Measurements from ENCODE around the gene GIGYF2. TPM values are rescaled to one million over a fixed set of nuclear protein-coding genes. Genes with fewer than 3 reads are reported as not detected.

The GIGYF2 gene
- total RNA-seq, 1 experiment from 2014 or later, result 55.3 TPM

- H3K18ac ChIP-seq (ENCODE audit: insufficient read length, low read depth, low read length), result no peak overlapping the region
- H3K23ac ChIP-seq (ENCODE audit: insufficient read length, low read depth, low read length), result no peak overlapping the region
- H4K91ac ChIP-seq (ENCODE audit: insufficient read length, low read depth, low read length), result no peak overlapping the region
- H3K79me2 ChIP-seq (ENCODE audit: insufficient read depth, low read length), result peaks cover 6% of the 10 kb centered on the region; the same call in 1 of the 2 replicates
- Mint-ChIP-seq H3K36me3 (ENCODE audit: insufficient read depth in 1 of 3, low read depth in 3 of 3) (peaks cover 9 to 40% (median 32%) of the 10 kb centered on the region in 3 experiments; a peak in 6 of 7 replicates), H3K9me3 (no peaks in the 10 kb centered on the region; a peak in 1 of 5 replicates), H3K4me3 (no peak overlapping the region), H3K4me1 (peaks cover 5 to 8% of the 10 kb centered on the region in 2 experiments; a peak in 3 of 4 replicates), H3K27ac (no peak overlapping the region), H3K27me3 (ENCODE audit: low read depth) (no peaks in the 10 kb centered on the region)
- no peaks in the 10 kb centered on the region for H3K27me3 ChIP-seq (ENCODE audit: insufficient read depth, low read length)
- H3T11ph ChIP-seq (ENCODE audit: low read length), result no peak overlapping the region
- H4K8ac ChIP-seq (replicated peaks; ENCODE audit: insufficient read length, low read depth, low read length), result no peak overlapping the region
- no peak overlapping the region for H2BK15ac ChIP-seq (ENCODE audit: low read depth, low read length)
- H3K4me2 ChIP-seq (ENCODE audit: insufficient read depth, insufficient read length, low read length), result no peak overlapping the region
- H3K4me1 ChIP-seq (ENCODE audit: insufficient read depth, low read length), result no peaks in the 10 kb centered on the region
- H2AK5ac ChIP-seq (ENCODE audit: insufficient read length, low read length), result no peak overlapping the region
- no peak overlapping the region for H2BK120ac ChIP-seq (ENCODE audit: low read depth, low read length, poor library complexity, severe bottlenecking)
- no peak overlapping the region for H3K4ac ChIP-seq (ENCODE audit: low read depth, low read length)
- no peaks in the 10 kb centered on the region for H3K23me2 ChIP-seq (ENCODE audit: insufficient read length, low read depth, low read length, poor library complexity, severe bottlenecking)
- no peak overlapping the region for H3K9ac ChIP-seq (ENCODE audit: extremely low read depth, insufficient read length, low read length)
- TF ChIP-seq CTCF (conservative IDR thresholded peaks at IDR 0.05), result no peak
- DNase-seq, result no peak
- no peaks in the 10 kb centered on the region for H4K20me1 ChIP-seq (ENCODE audit: control insufficient read depth, insufficient read depth, insufficient read length)
- WGBS (ENCODE audit: extremely low coverage, insufficient read length, low lambda C conversion rate), result no CpG with 5 or more reads among the region's 1 CpG
- no peak overlapping the region for H2BK5ac ChIP-seq (ENCODE audit: insufficient read length, low read length)
- H3K14ac ChIP-seq (ENCODE audit: insufficient read depth, low read length), result no peak overlapping the region
- peaks cover 6% of the 10 kb centered on the region for H3K79me1 ChIP-seq (ENCODE audit: insufficient read depth, low read depth, low read length, poor library complexity, severe bottlenecking)
- no peaks in the 10 kb centered on the region for H3K9me3 ChIP-seq (ENCODE audit: control insufficient read depth, low read depth, low read length)
- H2BK20ac ChIP-seq (ENCODE audit: low read depth, low read length, poor library complexity, severe bottlenecking), result no peak overlapping the region
- no peak overlapping the region for H2AFZ ChIP-seq (ENCODE audit: low read length)
- no peak overlapping the region for H2BK12ac ChIP-seq (ENCODE audit: insufficient read length, low read depth, low read length)
- no peak overlapping the region for H4K5ac ChIP-seq (ENCODE audit: insufficient read length, low read depth, low read length)
- no peak overlapping the region for H3K56ac ChIP-seq (ENCODE audit: insufficient read length, low read depth, low read length)
- no peak overlapping the region for H3K27ac ChIP-seq (ENCODE audit: insufficient read length, low read depth, low read length)
These were observed 25.9 kb downstream of the GIGYF2 start for GRCh38 chr2:232723027-232723426.

Measured in H9 (cell line).